VCaP (cell line): ENCODE data around the gene RGS7BP.

Experiments used
- H3K27ac ChIP-seq: fragments of 450-650 bp; 2 replicates; pipeline ENCODE4 v1.5.1; 2017
- CTCF ChIP-seq: fragments of 450-650 bp; conservative IDR thresholded peaks from 2 replicates; pipeline ENCODE4 v1.5.1; 2017; ENCODE audit warnings: mild to moderate bottlenecking, moderate library complexity

Gene RGS7BP

GRCh38 chr5:64497386-64497785 lies 8.4 kb upstream of the RGS7BP start:
- TF ChIP-seq CTCF: no peak
- H3K27ac ChIP-seq: no peak overlapping the region

- TF ChIP-seq CTCF: no peak
- H3K27ac ChIP-seq: no peak overlapping the region
Measured at GRCh38 chr5:64502196-64502595, 3.6 kb upstream of the RGS7BP start.

- TF ChIP-seq CTCF: peak; percentile 66
- peak overlapping the region; percentile 61 for H3K27ac ChIP-seq
Measured at GRCh38 chr5:64506567-64507263, 900 bp downstream of the RGS7BP start.

GRCh38 chr5:64507264-64507605 lies 1.4 kb downstream of the RGS7BP start:
- TF ChIP-seq CTCF: no peak
- H3K27ac ChIP-seq: no peak overlapping the region

GRCh38 chr5:64509828-64510227 lies 4.0 kb downstream of the RGS7BP start:
- no peak overlapping the region for H3K27ac ChIP-seq
- TF ChIP-seq CTCF: no peak

- no peak overlapping the region for H3K27ac ChIP-seq
- TF ChIP-seq CTCF: no peak
Measured at GRCh38 chr5:64513492-64513891, 7.7 kb downstream of the RGS7BP start.

GRCh38 chr5:64514612-64515011 lies 8.8 kb downstream of the RGS7BP start:
- no peak overlapping the region for H3K27ac ChIP-seq
- TF ChIP-seq CTCF: no peak
